Measurements from ENCODE around the gene C9orf78. TPM values are rescaled to one million over a fixed set of nuclear protein-coding genes. Genes with fewer than 3 reads are reported as not detected.

The C9orf78 gene
- total and polyA plus RNA-seq, 2 donors (not counting 1 experiment from before 2014, with no cell fraction given) = 39.8 to 88.6 TPM

DNA sequence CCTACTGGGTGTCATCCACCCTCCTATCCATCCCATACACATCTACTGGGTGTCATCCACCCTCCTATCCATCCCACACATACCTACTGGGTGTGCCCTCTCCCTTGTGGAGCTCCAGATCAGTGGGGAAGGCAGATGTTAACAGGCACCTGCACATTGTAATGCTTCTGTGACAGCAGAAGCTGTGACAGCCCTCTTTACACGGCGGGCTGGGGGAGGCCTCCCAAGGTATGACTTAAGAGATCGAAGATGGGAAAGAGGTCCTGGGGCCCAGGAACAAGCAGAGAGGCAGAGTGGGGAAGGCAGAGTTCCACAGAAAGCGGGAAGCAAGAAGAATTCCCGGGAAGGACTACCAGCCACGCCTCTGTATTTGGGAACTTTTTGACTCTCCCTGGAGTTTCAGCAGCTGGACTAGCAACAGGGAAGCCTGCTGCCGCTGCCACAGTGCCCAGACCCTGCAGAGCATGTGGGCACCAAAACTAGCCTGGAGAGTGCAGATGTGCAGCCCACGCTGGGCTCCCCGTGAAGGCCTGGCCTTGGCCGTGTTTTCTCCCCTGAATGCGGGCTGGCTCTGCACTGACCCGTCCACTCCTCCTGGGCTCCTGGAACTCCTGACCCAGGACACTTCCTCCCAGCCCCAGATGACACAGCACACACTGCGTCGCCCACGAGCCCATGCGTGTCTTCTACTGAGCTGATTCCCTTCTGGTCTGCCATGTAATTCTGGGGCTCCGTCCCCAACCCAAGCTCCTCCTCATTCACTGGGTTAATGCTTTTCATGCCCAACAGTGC is 20.4 kb downstream of the C9orf78 start:
- Histone ChIP-seq H3K4me3 (replicated peaks in 1 of 4; ENCODE audit: control extremely low read depth in 1 of 4, insufficient read depth in 1 of 4, low read depth in 3 of 4, low read length in 4 of 4) (no peak overlapping the region), H2AFZ (ENCODE audit: low read length) (no peak overlapping the region), H3K27ac (ENCODE audit: insufficient read depth, low read length) (no peak overlapping the region), H3K4me2 (ENCODE audit: extremely low read depth, insufficient read depth, low read length) (no peak overlapping the region), H3K79me2 (ENCODE audit: control insufficient read depth, insufficient read depth, low read length) (no peaks in the 10 kb centered on the region), H3K36me3 (ENCODE audit: control insufficient read depth, insufficient read depth, low read length) (peaks cover 23% of the 10 kb centered on the region), H3K4me1 (ENCODE audit: control insufficient read depth, extremely low read depth, insufficient read depth, low read length) (no peaks in the 10 kb centered on the region), H3K9me3 (ENCODE audit: control insufficient read depth, insufficient read depth, low read depth, low read length) (no peaks in the 10 kb centered on the region), H3K27me3 (ENCODE audit: control insufficient read depth, insufficient read depth, low read length) (no peaks in the 10 kb centered on the region), H4K20me1 (ENCODE audit: control insufficient read depth, extremely low read depth, insufficient read depth, low read length) (no peaks in the 10 kb centered on the region), H3K9ac (ENCODE audit: insufficient read depth, low read length) (no peak overlapping the region)
- no peak for DNase-seq (ENCODE audit: low read depth in 2 of 2)
- TF ChIP-seq, protein P1, sequence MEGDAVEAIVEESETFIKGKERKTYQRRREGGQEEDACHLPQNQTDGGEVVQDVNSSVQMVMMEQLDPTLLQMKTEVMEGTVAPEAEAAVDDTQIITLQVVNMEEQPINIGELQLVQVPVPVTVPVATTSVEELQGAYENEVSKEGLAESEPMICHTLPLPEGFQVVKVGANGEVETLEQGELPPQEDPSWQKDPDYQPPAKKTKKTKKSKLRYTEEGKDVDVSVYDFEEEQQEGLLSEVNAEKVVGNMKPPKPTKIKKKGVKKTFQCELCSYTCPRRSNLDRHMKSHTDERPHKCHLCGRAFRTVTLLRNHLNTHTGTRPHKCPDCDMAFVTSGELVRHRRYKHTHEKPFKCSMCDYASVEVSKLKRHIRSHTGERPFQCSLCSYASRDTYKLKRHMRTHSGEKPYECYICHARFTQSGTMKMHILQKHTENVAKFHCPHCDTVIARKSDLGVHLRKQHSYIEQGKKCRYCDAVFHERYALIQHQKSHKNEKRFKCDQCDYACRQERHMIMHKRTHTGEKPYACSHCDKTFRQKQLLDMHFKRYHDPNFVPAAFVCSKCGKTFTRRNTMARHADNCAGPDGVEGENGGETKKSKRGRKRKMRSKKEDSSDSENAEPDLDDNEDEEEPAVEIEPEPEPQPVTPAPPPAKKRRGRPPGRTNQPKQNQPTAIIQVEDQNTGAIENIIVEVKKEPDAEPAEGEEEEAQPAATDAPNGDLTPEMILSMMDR (conservative IDR thresholded peaks at IDR 0.05 in 1 of 2, IDR thresholded peaks at IDR 0.05 in 1 of 2; ENCODE audit: low read depth in 1 of 2, low read length in 2 of 2) = no peak
- TF ChIP-seq EZH2 (IDR thresholded peaks at IDR 0.05; ENCODE audit: low read length, missing control alignments) = no peak

DNA sequence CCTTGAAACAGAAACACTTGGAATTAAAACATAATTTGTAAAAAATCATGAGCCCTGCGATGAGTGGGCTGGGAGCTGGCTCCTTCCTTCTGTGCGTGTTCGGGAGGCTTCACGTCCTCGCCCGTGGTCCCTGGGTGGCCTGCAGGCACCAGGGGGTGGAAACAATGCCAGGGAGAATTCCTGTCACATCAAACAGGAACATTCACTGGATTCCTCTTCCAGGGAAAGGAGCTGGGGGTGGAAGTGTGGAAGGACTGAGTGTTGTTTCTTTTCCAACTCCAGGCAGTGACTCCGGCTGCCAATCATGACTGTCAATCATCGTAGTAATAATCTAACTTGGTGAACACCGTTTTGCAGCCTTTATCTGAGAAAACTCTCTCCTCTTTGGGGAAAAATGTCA is 21.4 kb downstream of the C9orf78 start:
- H3K9me3 ChIP-seq (ENCODE audit: control insufficient read depth, insufficient read depth, low read depth, low read length) = no peaks in the 10 kb centered on the region
- TF ChIP-seq EZH2 (IDR thresholded peaks at IDR 0.05; ENCODE audit: low read length, missing control alignments) = no peak
- TF ChIP-seq, protein P1 (conservative IDR thresholded peaks at IDR 0.05 in 1 of 2, IDR thresholded peaks at IDR 0.05 in 1 of 2; ENCODE audit: low read depth in 1 of 2, low read length in 2 of 2) = no peak
- H3K36me3 ChIP-seq (ENCODE audit: control insufficient read depth, insufficient read depth, low read length) = peaks cover 23% of the 10 kb centered on the region
- H3K79me2 ChIP-seq (ENCODE audit: control insufficient read depth, insufficient read depth, low read length) = no peaks in the 10 kb centered on the region
- no peak overlapping the region for H2AFZ ChIP-seq (ENCODE audit: low read length)
- H3K27ac ChIP-seq (ENCODE audit: insufficient read depth, low read length) = no peak overlapping the region
- no peak overlapping the region for H3K4me2 ChIP-seq (ENCODE audit: extremely low read depth, insufficient read depth, low read length)
- H4K20me1 ChIP-seq (ENCODE audit: control insufficient read depth, extremely low read depth, insufficient read depth, low read length) = no peaks in the 10 kb centered on the region
- H3K4me3 ChIP-seq (replicated peaks in 1 of 4; ENCODE audit: control extremely low read depth in 1 of 4, insufficient read depth in 1 of 4, low read depth in 3 of 4, low read length in 4 of 4) = no peak overlapping the region
- DNase-seq (ENCODE audit: low read depth in 2 of 2) = no peak
- H3K4me1 ChIP-seq (ENCODE audit: control insufficient read depth, extremely low read depth, insufficient read depth, low read length) = no peaks in the 10 kb centered on the region
- H3K9ac ChIP-seq (ENCODE audit: insufficient read depth, low read length) = no peak overlapping the region
- H3K27me3 ChIP-seq (ENCODE audit: control insufficient read depth, insufficient read depth, low read length) = no peaks in the 10 kb centered on the region

DNA sequence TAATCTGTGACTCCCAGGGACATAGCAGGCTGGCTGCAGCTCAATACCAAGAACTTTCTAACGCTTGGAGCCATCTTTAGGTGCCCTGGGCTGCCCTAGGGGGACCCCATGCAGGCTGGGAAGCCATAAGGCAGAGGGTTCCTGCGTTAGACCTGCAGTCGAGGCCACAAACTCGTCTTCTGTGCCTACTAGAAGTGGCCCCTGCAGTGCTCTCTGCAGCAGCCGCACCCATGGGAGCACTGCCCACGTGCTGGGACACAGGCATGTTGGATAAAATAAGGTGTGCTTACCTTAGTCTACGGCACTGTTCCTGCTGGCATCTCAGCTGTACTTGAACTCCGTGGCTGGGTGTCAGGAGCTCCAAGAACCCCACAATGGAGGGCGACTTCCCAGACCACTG is 22.7 kb downstream of the C9orf78 start:
- no peaks in the 10 kb centered on the region for H3K27me3 ChIP-seq (ENCODE audit: control insufficient read depth, insufficient read depth, low read length)
- no peak overlapping the region for H3K4me3 ChIP-seq (replicated peaks in 1 of 4; ENCODE audit: control extremely low read depth in 1 of 4, insufficient read depth in 1 of 4, low read depth in 3 of 4, low read length in 4 of 4)
- H2AFZ ChIP-seq (ENCODE audit: low read length) = no peak overlapping the region
- peaks cover 23% of the 10 kb centered on the region for H3K36me3 ChIP-seq (ENCODE audit: control insufficient read depth, insufficient read depth, low read length)
- no peak overlapping the region for H3K27ac ChIP-seq (ENCODE audit: insufficient read depth, low read length)
- DNase-seq (ENCODE audit: low read depth in 2 of 2) = no peak
- TF ChIP-seq, protein P1 (conservative IDR thresholded peaks at IDR 0.05 in 1 of 2, IDR thresholded peaks at IDR 0.05 in 1 of 2; ENCODE audit: low read depth in 1 of 2, low read length in 2 of 2) = no peak
- H4K20me1 ChIP-seq (ENCODE audit: control insufficient read depth, extremely low read depth, insufficient read depth, low read length) = no peaks in the 10 kb centered on the region
- no peaks in the 10 kb centered on the region for H3K79me2 ChIP-seq (ENCODE audit: control insufficient read depth, insufficient read depth, low read length)
- H3K9me3 ChIP-seq (ENCODE audit: control insufficient read depth, insufficient read depth, low read depth, low read length) = no peaks in the 10 kb centered on the region
- H3K4me1 ChIP-seq (ENCODE audit: control insufficient read depth, extremely low read depth, insufficient read depth, low read length) = no peaks in the 10 kb centered on the region
- no peak overlapping the region for H3K4me2 ChIP-seq (ENCODE audit: extremely low read depth, insufficient read depth, low read length)
- no peak overlapping the region for H3K9ac ChIP-seq (ENCODE audit: insufficient read depth, low read length)

All from fibroblast of lung (primary cell).